Activated T-helper 2 cell treated with anti-CD3 and anti-CD28 coated beads, Interferon-gamma antibody, Interleukin-2, Interleukin-4, amounts not matched to agents 10 μg/mL and 5 μg/mL and 100 μg/mL, durations not matched to agents 14 hours and 24 hours and 36 hours (primary cell): ENCODE measurements around the gene QKI. TPM values are rescaled to one million over a fixed set of nuclear protein-coding genes. Genes with fewer than 3 reads are reported as not detected.

Experiments
- DNase-seq: peaks from one replicate; pipeline ENCODE4 v3.0.0; 2021; ENCODE audit warnings: low spot score
- H3K27ac Mint-ChIP-seq: one replicate; pipeline ENCODE4 v1.8.0; 2021; ENCODE audit warnings: mixed read lengths
- H3K27me3 Mint-ChIP-seq: one replicate; pipeline ENCODE4 v1.8.0; 2021; ENCODE audit warnings: low read depth, mixed read lengths
- H3K36me3 Mint-ChIP-seq: one replicate; pipeline ENCODE4 v1.8.0; 2021; ENCODE audit warnings: low read depth, mixed read lengths
- H3K4me1 Mint-ChIP-seq: one replicate; pipeline ENCODE4 v1.8.0; 2021; ENCODE audit warnings: low read depth, mixed read lengths
- H3K4me3 Mint-ChIP-seq: one replicate; pipeline ENCODE4 v1.8.0; 2021; ENCODE audit warnings: low read depth, mild to moderate bottlenecking, moderate library complexity, mixed read lengths
- H3K9me3 Mint-ChIP-seq: one replicate; pipeline ENCODE4 v1.8.0; 2021; ENCODE audit warnings: mixed read lengths
- intact Hi-C: fragments of 100-400 bp; cut with micrococcal nuclease; formaldehyde crosslinking; loops from one replicate; pipeline ENCODE4 v1.15.1; 2023
- total RNA-seq: library from RNA; stranded (reverse); gene quantifications from 2 replicates; pipeline ENCODE4 v1.2.3, GENCODE V29; 2022

QKI gene
- total RNA-seq, 1 donor from 2014 or later = 65.1 TPM

DNA sequence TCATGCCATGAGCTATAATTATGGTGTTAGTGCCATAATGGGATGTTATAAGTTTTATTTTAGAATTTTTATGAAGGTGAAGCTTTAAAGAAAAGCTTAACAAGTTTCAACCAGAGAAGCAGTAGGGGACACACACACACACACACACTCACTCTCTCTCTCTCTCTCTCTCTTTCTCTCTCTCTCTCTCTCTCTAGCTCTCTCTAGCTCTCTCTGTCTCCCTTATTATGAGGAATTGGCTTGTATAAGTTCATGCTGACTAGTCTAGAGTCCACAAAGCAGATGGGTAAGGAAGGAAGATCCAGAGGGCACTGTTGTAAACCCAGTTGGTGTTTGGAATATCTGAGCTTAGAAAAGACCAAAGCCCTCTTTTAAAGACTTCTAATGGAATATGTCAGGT lies 102.4 kb downstream of the QKI start:
- H3K9me3 Mint-ChIP-seq = no peaks in the 10 kb centered on the region
- intact Hi-C loops = no loop called here
- no peaks in the 10 kb centered on the region for H3K36me3 Mint-ChIP-seq
- no peak for DNase-seq
- peaks cover 13% of the 10 kb centered on the region for H3K4me1 Mint-ChIP-seq
- no peaks in the 10 kb centered on the region for H3K27me3 Mint-ChIP-seq
- no peak overlapping the region for H3K4me3 Mint-ChIP-seq
- H3K27ac Mint-ChIP-seq = no peak overlapping the region

GRCh38 chr6:163520956-163521355 lies 106.4 kb downstream of the QKI start:
- peaks cover 10% of the 10 kb centered on the region for H3K4me1 Mint-ChIP-seq
- DNase-seq = no peak

GRCh38 chr6:163522033-163522432 lies 107.5 kb downstream of the QKI start:
- no peak for DNase-seq
- Mint-ChIP-seq H3K4me1 (peaks cover 7% of the 10 kb centered on the region), H3K9me3 (no peaks in the 10 kb centered on the region), H3K36me3 (no peaks in the 10 kb centered on the region), H3K27ac (no peak overlapping the region), H3K27me3 (no peaks in the 10 kb centered on the region), H3K4me3 (no peak overlapping the region)
- intact Hi-C loops = no loop called here

More at GRCh38 chr6:163520956-163521355, 106.4 kb downstream of the QKI start:
- H3K27me3 Mint-ChIP-seq = no peaks in the 10 kb centered on the region
- H3K36me3 Mint-ChIP-seq = no peaks in the 10 kb centered on the region
- no peak overlapping the region for H3K27ac Mint-ChIP-seq
- no peak overlapping the region for H3K4me3 Mint-ChIP-seq
- H3K9me3 Mint-ChIP-seq = no peaks in the 10 kb centered on the region
- intact Hi-C loops = no loop called here

- Mint-ChIP-seq H3K4me1 (peaks cover 2% of the 10 kb centered on the region), H3K4me3 (no peak overlapping the region), H3K36me3 (no peaks in the 10 kb centered on the region), H3K9me3 (no peaks in the 10 kb centered on the region), H3K27me3 (no peaks in the 10 kb centered on the region), H3K27ac (no peak overlapping the region)
- intact Hi-C loops = no loop called here
- no peak for DNase-seq
These were observed 111.4 kb downstream of the QKI start for GRCh38 chr6:163525926-163526325.

DNA sequence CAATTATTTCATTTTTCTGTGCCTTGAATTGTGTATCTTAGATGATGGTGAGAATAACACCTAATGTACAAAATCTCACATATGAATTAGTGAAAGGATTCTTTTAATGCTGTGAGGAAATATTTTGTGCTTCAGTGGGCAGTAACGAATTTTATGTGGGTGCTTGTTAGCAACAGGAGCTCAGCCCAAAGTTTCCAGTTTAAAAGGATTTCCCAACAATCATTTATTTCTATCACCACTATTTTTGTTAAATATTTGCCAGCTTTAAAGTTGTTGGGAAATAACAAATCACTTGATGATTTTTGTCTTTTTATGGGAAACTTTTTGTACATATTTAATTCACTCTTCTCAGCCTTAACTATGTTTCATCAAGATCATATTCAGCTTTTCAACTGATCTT lies 111.8 kb downstream of the QKI start:
- intact Hi-C loops = no loop called here
- Mint-ChIP-seq H3K9me3 (no peaks in the 10 kb centered on the region), H3K27ac (no peak overlapping the region), H3K4me1 (peaks cover 3% of the 10 kb centered on the region), H3K4me3 (no peak overlapping the region), H3K27me3 (no peaks in the 10 kb centered on the region), H3K36me3 (no peaks in the 10 kb centered on the region)
- DNase-seq = no peak

DNA sequence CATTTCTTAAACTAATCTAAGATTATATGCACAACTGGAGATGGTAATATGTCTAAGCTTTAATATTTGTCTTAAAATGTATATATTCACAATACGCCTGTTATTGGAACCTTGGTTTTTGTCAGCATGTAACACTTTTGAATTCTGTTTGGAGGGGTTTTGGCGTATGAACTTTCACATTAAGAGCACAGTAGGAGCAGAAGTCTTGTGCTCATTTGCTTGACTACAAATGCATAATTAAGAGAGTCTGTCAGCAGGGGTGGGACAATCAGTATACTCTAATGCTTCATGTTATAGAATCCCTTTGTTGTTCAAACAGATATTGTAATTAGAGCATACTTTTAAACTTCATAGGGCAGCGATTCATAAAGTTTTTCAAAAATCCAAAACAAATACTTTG lies 112.8 kb downstream of the QKI start:
- Mint-ChIP-seq H3K27ac (no peak overlapping the region), H3K9me3 (no peaks in the 10 kb centered on the region), H3K36me3 (no peaks in the 10 kb centered on the region), H3K4me1 (peaks cover 3% of the 10 kb centered on the region), H3K4me3 (no peak overlapping the region), H3K27me3 (no peaks in the 10 kb centered on the region)
- intact Hi-C loops = no loop called here
- no peak for DNase-seq

DNA sequence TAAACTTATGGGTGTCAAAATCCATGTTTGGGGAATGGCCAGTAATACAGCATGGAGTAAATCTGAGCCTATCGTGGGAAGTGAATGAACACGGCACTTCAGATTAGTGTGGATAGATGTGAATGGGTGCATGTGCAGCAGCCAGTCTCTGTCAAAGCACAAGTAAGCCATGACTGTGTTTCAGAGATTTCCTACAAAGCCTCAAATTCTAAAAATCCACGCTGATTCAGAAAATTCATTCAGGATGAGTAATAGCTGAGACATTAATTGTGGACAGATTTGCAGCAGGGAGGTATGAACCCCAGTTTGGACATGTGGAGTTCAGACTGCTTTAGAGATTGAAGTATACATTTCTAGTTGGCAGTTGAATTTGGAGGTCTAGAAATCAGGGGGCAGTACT lies 115.1 kb downstream of the QKI start:
- Mint-ChIP-seq H3K27ac (no peak overlapping the region), H3K36me3 (no peaks in the 10 kb centered on the region), H3K27me3 (no peaks in the 10 kb centered on the region), H3K4me1 (peaks cover 3% of the 10 kb centered on the region), H3K4me3 (no peak overlapping the region), H3K9me3 (no peaks in the 10 kb centered on the region)
- DNase-seq = no peak
- intact Hi-C loops = no loop called here

GRCh38 chr6:163530406-163530805 lies 115.9 kb downstream of the QKI start:
- intact Hi-C loops = no loop called here
- H3K4me3 Mint-ChIP-seq = no peak overlapping the region
- no peaks in the 10 kb centered on the region for H3K9me3 Mint-ChIP-seq
- H3K36me3 Mint-ChIP-seq = no peaks in the 10 kb centered on the region
- H3K4me1 Mint-ChIP-seq = peaks cover 3% of the 10 kb centered on the region
- no peaks in the 10 kb centered on the region for H3K27me3 Mint-ChIP-seq
- no peak overlapping the region for H3K27ac Mint-ChIP-seq
- no peak for DNase-seq

DNA sequence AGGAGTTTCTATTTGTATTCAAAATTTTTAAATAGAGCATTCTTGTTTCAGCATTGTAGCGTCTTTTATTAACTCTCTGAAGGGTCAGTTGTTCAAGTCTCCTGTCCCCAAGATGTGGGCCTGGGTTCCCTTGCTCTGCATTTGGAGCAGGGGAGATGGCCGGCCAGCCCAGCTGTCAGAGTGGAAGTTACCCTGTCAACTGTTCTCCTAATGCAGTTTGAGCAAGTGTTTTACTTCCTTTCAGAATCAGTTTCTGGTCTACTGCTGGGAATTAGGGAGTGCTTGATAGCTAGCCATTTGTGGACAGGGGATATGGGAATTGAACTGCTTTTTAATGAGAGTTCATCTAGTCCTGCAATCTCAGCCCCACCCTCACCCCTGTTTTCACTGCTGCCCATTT lies 116.6 kb downstream of the QKI start:
- DNase-seq = no peak
- Mint-ChIP-seq H3K9me3 (no peaks in the 10 kb centered on the region), H3K36me3 (no peaks in the 10 kb centered on the region), H3K27ac (no peak overlapping the region), H3K4me1 (peaks cover 3% of the 10 kb centered on the region), H3K4me3 (no peak overlapping the region), H3K27me3 (no peaks in the 10 kb centered on the region)
- intact Hi-C loops = no loop called here

DNA sequence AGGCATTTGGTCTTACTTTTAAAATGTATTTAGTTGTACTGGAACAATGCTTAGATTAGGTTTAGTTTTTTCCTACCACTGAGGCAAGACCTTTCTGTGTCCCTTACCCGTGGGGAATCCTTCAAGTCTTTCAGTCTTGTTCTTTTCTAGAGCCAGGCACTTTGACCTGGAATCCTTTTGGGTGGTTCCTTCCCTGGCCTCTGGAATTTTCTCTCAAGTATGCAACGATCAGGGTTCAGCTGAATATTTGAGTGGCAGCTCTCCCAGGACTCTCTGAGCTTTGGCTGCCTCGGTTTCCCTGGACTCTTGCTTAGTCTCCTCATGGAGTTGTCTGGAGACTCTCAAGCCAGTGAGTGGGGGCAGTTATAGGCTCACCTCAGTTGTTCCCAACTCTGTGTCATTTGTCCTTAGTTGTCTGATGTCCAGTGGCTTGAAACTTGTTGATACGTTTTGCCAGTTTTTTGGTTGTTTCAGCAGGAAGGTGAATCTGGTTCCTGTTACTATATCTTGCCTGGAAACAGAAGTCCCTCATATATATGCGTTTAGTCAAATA lies 118.1 kb downstream of the QKI start:
- Mint-ChIP-seq H3K27me3 (no peaks in the 10 kb centered on the region), H3K36me3 (peaks cover 9% of the 10 kb centered on the region), H3K4me3 (no peak overlapping the region), H3K27ac (no peak overlapping the region), H3K9me3 (no peaks in the 10 kb centered on the region), H3K4me1 (peaks cover 4% of the 10 kb centered on the region)
- intact Hi-C loops = no loop called here
- no peak for DNase-seq

DNA sequence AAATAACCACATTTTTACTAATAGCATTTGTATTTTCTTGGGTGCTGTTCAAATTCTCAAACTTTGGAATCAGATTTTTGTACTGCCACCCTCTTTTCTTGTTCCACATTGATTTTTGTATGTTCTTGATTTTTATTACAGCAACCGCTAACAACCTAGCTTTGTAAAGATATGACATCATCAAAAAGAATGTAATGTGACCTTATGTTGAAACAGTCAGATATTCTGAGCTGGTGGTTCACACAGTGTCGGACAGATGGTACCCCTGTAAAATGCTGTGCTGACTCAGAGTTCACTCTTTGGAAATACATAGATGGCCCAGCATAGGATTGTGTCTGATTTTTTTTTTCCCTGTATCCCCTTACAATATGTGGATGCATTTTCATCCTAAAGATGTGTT lies 118.9 kb downstream of the QKI start:
- no peak for DNase-seq
- H3K27ac Mint-ChIP-seq = no peak overlapping the region
- no peak overlapping the region for H3K4me3 Mint-ChIP-seq
- intact Hi-C loops = no loop called here
- H3K27me3 Mint-ChIP-seq = no peaks in the 10 kb centered on the region
- peaks cover 13% of the 10 kb centered on the region for H3K36me3 Mint-ChIP-seq
- H3K4me1 Mint-ChIP-seq = peaks cover 5% of the 10 kb centered on the region
- H3K9me3 Mint-ChIP-seq = no peaks in the 10 kb centered on the region

GRCh38 chr6:163536770-163537169 lies 122.3 kb downstream of the QKI start:
- no peak for DNase-seq
- Mint-ChIP-seq H3K36me3 (peaks cover 15% of the 10 kb centered on the region), H3K4me3 (no peak overlapping the region), H3K27me3 (no peaks in the 10 kb centered on the region), H3K4me1 (peaks cover 2% of the 10 kb centered on the region), H3K9me3 (no peaks in the 10 kb centered on the region), H3K27ac (no peak overlapping the region)
- intact Hi-C loops = no loop called here

DNA sequence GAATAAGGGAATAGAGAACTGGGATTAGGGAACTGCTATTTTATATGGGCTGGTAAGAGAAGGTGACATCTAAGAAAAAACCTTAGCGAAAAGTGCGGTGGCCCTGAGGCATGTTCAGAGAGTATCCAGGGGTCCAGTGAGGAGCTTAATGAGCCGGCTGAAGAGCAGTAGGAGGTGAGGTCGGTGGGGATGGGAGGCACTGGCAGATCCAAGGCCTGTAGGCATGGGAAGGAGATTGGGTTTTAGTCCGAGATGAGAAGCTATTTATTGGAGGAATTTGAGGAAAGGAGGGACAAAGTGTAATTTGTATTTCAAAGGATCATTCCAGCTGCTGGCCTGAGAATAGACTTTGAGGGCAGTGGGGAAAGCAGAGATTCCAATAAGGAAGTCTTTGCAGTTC lies 123.8 kb downstream of the QKI start:
- peaks cover 2% of the 10 kb centered on the region for H3K4me1 Mint-ChIP-seq

More for the DNA sequence above, 123.8 kb downstream of the QKI start:
- no peaks in the 10 kb centered on the region for H3K27me3 Mint-ChIP-seq
- no peak overlapping the region for H3K27ac Mint-ChIP-seq
- H3K36me3 Mint-ChIP-seq = peaks cover 18% of the 10 kb centered on the region
- no peak for DNase-seq
- intact Hi-C loops = no loop called here
- no peak overlapping the region for H3K4me3 Mint-ChIP-seq
- no peaks in the 10 kb centered on the region for H3K9me3 Mint-ChIP-seq
